GM12878 (cell line): ENCODE measurements around the gene LSMEM2. TPM values are rescaled to one million over a fixed set of nuclear protein-coding genes. Genes with fewer than 3 reads are reported as not detected.

Experiments used
- ATAC-seq: fragments of 200-7000 bp; cut with Tn5 transposase; 3 replicates; pipeline ENCODE4 v1.9.1; 2020; ENCODE audit warnings: mild to moderate bottlenecking, moderate library complexity
- BruUV-seq: library from RNA; stranded (reverse); fragments of 400-500 nt; replicated peaks from 2 replicates; lab custom pipeline; 2021; lab: Mats Ljungman, UMichigan
- CTCF ChIA-PET: fragments of 300-600 bp; sonication (Branson Sonifier 250); formaldehyde crosslinking; extraction: SDS; loops from one replicate; lab custom pipeline; 2021; ENCODE audit warnings: inconsistent platforms; lab: Yijun Ruan, JAX
- POLR2A ChIA-PET: fragments of 350-600 bp; formaldehyde crosslinking; extraction: SDS; loops from one replicate; lab custom pipeline; 2021; ENCODE audit warnings: inconsistent platforms; lab: Charles Lee
- RAD21 ChIA-PET: fragments of 300-600 bp; sonication (Branson Sonifier 250); formaldehyde crosslinking; loops from one replicate; lab custom pipeline; 2023; ENCODE audit warnings: antibody characterized with exemption; ENCODE audit not compliant: unreplicated experiment; lab: Charles Lee
- SMC1A ChIA-PET: fragments of 300-600 bp; sonication (Branson Sonifier 250); formaldehyde crosslinking; loops from one replicate; lab custom pipeline; 2023; ENCODE audit not compliant: unreplicated experiment, uncharacterized antibody; lab: Charles Lee
- DNase-seq: peaks from one replicate; pipeline ENCODE4 v3.0.0-alpha.2; 2011; ENCODE audit warnings: low read depth, low spot score
- FAIRE-seq: peaks from 3 replicates; lab custom pipeline; 2011; peaks lifted over from hg19 to GRCh38; lab: Jason Lieb, UNC
- H2AFZ ChIP-seq: 2 replicates; pipeline ENCODE4 v1.6.0; 2011; ENCODE audit warnings: low read depth, low read length, control low read depth; ENCODE audit not compliant: control insufficient read depth
- H3K27ac ChIP-seq: 2 replicates; pipeline ENCODE4 v1.5.1; 2011; ENCODE audit warnings: control low read depth; ENCODE audit not compliant: control insufficient read depth, insufficient read depth
- H3K27me3 ChIP-seq, 2 experiments: replicated peaks in 1 of 2; 2 replicates each; pipeline versions ENCODE4 v1.6.0 to v1.6.1; 2011; ENCODE audit warnings: low read length in 1 of 2; ENCODE audit not compliant: control insufficient read depth in 2 of 2, insufficient read depth in 2 of 2
- H3K36me3 ChIP-seq, 2 experiments: 2 replicates each; pipeline ENCODE4 v1.5.1; 2011; ENCODE audit warnings: low read length in 1 of 2; ENCODE audit not compliant: control insufficient read depth in 2 of 2, insufficient read depth in 2 of 2
- H3K4me1 ChIP-seq: 2 replicates; pipeline ENCODE4 v1.6.1; 2011; ENCODE audit warnings: mild to moderate bottlenecking, low read length, moderate library complexity, mixed read lengths; ENCODE audit not compliant: control insufficient read depth, insufficient read depth
- H3K4me2 ChIP-seq: 2 replicates; pipeline ENCODE4 v1.6.0; 2011; ENCODE audit warnings: control low read depth; ENCODE audit not compliant: control insufficient read depth, insufficient read depth
- H3K4me3 ChIP-seq: fragments of 200-600 bp; sonication (generic); 2 replicates; pipeline ENCODE4 v1.5.1; 2016
- H3K79me2 ChIP-seq: 2 replicates; pipeline ENCODE4 v1.6.0; 2011; ENCODE audit warnings: low read length; ENCODE audit not compliant: control insufficient read depth, insufficient read depth
- H3K9ac ChIP-seq: 2 replicates; pipeline ENCODE4 v1.8.0; 2011; ENCODE audit warnings: low read length, control low read depth, mixed read lengths; ENCODE audit not compliant: control insufficient read depth, insufficient read depth
- H3K9me3 ChIP-seq: replicated peaks from 3 replicates; pipeline ENCODE4 v1.5.1; 2011; ENCODE audit warnings: mild to moderate bottlenecking, low read length; ENCODE audit not compliant: control insufficient read depth, insufficient read depth
- H4K20me1 ChIP-seq: 2 replicates; pipeline ENCODE4 v1.6.0; 2011; ENCODE audit not compliant: control insufficient read depth, insufficient read depth
- CHD1 ChIP-seq: IDR thresholded peaks from 2 replicates; pipeline ENCODE4 v1.6.1; 2012; ENCODE audit warnings: low read depth, low read length, improper control_type of control experiment
- E4F1 ChIP-seq: fragments of 450-650 bp; IDR thresholded peaks from 2 replicates; pipeline ENCODE4 v1.6.1; 2018; ENCODE audit warnings: borderline replicate concordance, mild to moderate bottlenecking; ENCODE audit not compliant: partially characterized antibody
- EED ChIP-seq: sonication (generic); IDR thresholded peaks from 2 replicates; pipeline ENCODE4 v1.6.1; 2016; ENCODE audit warnings: antibody characterized with exemption, low read depth
- ETV6 ChIP-seq, 2 experiments: fragments of 450-650 bp in 1 of 2; IDR thresholded peaks in 1 of 2; conservative IDR thresholded peaks in 1 of 2; 2 replicates each; pipeline ENCODE4 v1.6.1; 2014; ENCODE audit warnings: antibody characterized with exemption in 1 of 2, borderline replicate concordance in 1 of 2, low read depth in 1 of 2, mild to moderate bottlenecking in 1 of 2, moderate library complexity in 1 of 2
- EZH2 ChIP-seq: IDR thresholded peaks from 2 replicates; pipeline ENCODE4 v1.6.1; 2012; ENCODE audit warnings: low read depth, mild to moderate bottlenecking, control low read depth, inconsistent platforms, low read length, borderline replicate concordance; ENCODE audit not compliant: control insufficient read depth
- HDAC2 ChIP-seq: fragments of 200-600 bp; sonication (generic); IDR thresholded peaks from 2 replicates; pipeline ENCODE4 v1.6.1; 2017
- NFYA ChIP-seq: IDR thresholded peaks from 2 replicates; pipeline ENCODE4 v1.6.1; 2011; ENCODE audit warnings: low read depth, mild to moderate bottlenecking, low read length, improper control_type of control experiment, borderline replicate concordance
- NFYB ChIP-seq: IDR thresholded peaks from 2 replicates; pipeline ENCODE4 v1.6.1; 2011; ENCODE audit warnings: low read depth, mild to moderate bottlenecking, low read length, improper control_type of control experiment, moderate library complexity; ENCODE audit not compliant: insufficient read depth
- NRF1 ChIP-seq: conservative IDR thresholded peaks from 2 replicates; pipeline ENCODE4 v1.6.1; 2011; ENCODE audit warnings: mild to moderate bottlenecking, low read depth, low read length, improper control_type of control experiment
- SIX5 ChIP-seq: IDR thresholded peaks from 2 replicates; pipeline ENCODE4 v1.6.1; 2011; ENCODE audit warnings: mild to moderate bottlenecking, low read depth, low read length, moderate library complexity; ENCODE audit not compliant: severe bottlenecking
- SUPT20H ChIP-seq: IDR thresholded peaks from 2 replicates; pipeline ENCODE4 v1.6.1; 2011; ENCODE audit warnings: low read depth, mild to moderate bottlenecking, low read length, moderate library complexity, borderline replicate concordance; ENCODE audit not compliant: control insufficient read depth
- USF2 ChIP-seq: IDR thresholded peaks from 2 replicates; pipeline ENCODE4 v1.6.1; 2011; ENCODE audit warnings: low read depth, low read length, improper control_type of control experiment, borderline replicate concordance
- WGBS: methylation state at CpG from one replicate; pipeline ENCODE4 v1.1.6; 2016; ENCODE audit warnings: low lambda C conversion rate; ENCODE audit not compliant: insufficient replicate concordance, insufficient coverage; ENCODE audit errors: missing lambda C conversion rate; 5-methylcytosine and 5-hydroxymethylcytosine counted together
- in situ Hi-C: fragments of 300-500 bp; cut with MboI; formaldehyde crosslinking; loops from 9 replicates; pipeline ENCODE4 v1.14.3; 2018; ENCODE audit warnings: mixed read lengths
- intact Hi-C: fragments of 100-400 bp; cut with micrococcal nuclease; formaldehyde crosslinking; loops from one replicate; pipeline ENCODE4 v1.14.2; 2022; ENCODE audit not compliant: unreplicated experiment
- polyA plus RNA-seq, 11 experiments: library from polyadenylated mRNA; depleted of rRNA in 4 of 11; unstranded in 6 of 11; stranded (reverse) in 5 of 11; fragments of >200 nt; fragmentation: Nextera tagmentation in 4 of 11; fragmentation: Illumina TruSeq in 1 of 11; extraction: Ambion mirVana in 4 of 11; extraction: Trizol in 1 of 11; gene quantifications; 1 replicate in 1 of 11; 2 replicates in 10 of 11; pipeline versions ENCODE4 v1.2.1 to v1.2.3, GENCODE V29; 2011 to 2016; ENCODE audit warnings: inconsistent platforms in 2 of 11, missing spikeins in 2 of 11, low read depth in 1 of 11
- total RNA-seq, 4 experiments: library from RNA; depleted of rRNA in 3 of 4; stranded (reverse); fragments of >200 nt in 3 of 4; fragmentation: Illumina TruSeq in 1 of 4; extraction: Trizol in 1 of 4; gene quantifications; 2 replicates each; pipeline versions ENCODE4 v1.2.1 to v1.2.3, GENCODE V29; 2013 to 2021
- TF ChIP-seq, protein P1 (sequence below): IDR thresholded peaks from 2 replicates; pipeline ENCODE4 v1.6.1; 2012; ENCODE audit warnings: mild to moderate bottlenecking, low read depth, low read length
- TF ChIP-seq, protein P2 (sequence below): fragments of 450-650 bp; IDR thresholded peaks from 2 replicates; pipeline ENCODE4 v1.6.1; 2014; ENCODE audit warnings: mild to moderate bottlenecking

The LSMEM2 gene
- total and polyA plus RNA-seq, 10 of the 15 experiments (the other 5 are each of a cell fraction or from before 2014, with no cell fraction given) = 0.17 TPM; not detected in 9

GRCh38 chr3:50303013-50303815 is 24.3 kb downstream of the LSMEM2 start, which contains the start of gene HYAL1:
Gene HYAL1 (minus strand): TSS chr3:50303574. CDS start chr3:50302956, 618 bp downstream.
- Histone ChIP-seq H4K20me1 (no peaks in the 10 kb centered on the region), H3K27me3 (no peaks in the 10 kb centered on the region), H3K9ac (no peak within 1 kb of the TSS), H3K9me3 (no peaks in the 10 kb centered on the region), H3K4me2 (no peak within 1 kb of the TSS), H3K79me2 (peaks cover 2% of the 10 kb centered on the region; the same call in 1 of the 2 replicates), H3K4me1 (peaks cover 1% of the 10 kb centered on the region), H3K36me3 (no peaks in the 10 kb centered on the region), H3K4me3 (no peak within 1 kb of the TSS), H2AFZ (no peak within 1 kb of the TSS), H3K27ac (no peak within 1 kb of the TSS)
- no peak for FAIRE-seq
- in situ Hi-C loops (no loop called here), intact Hi-C loops (no loop called here)
- no peak for ATAC-seq
- CTCF ChIA-PET = interaction anchor here (3.5 kb wide), 1 partner anchor 21 kb away, joined by 13 read pairs; no protein-coding TSS in a partner anchor
- SMC1A ChIA-PET = no interaction called here
- POLR2A ChIA-PET = no interaction called here
- no peak for DNase-seq
- WGBS = 77% methylated on average over 14 of the region's 14 CpGs
- BruUV-seq = no TSS peak
- RAD21 ChIA-PET = no interaction called here
- TF ChIP-seq, protein P1, sequence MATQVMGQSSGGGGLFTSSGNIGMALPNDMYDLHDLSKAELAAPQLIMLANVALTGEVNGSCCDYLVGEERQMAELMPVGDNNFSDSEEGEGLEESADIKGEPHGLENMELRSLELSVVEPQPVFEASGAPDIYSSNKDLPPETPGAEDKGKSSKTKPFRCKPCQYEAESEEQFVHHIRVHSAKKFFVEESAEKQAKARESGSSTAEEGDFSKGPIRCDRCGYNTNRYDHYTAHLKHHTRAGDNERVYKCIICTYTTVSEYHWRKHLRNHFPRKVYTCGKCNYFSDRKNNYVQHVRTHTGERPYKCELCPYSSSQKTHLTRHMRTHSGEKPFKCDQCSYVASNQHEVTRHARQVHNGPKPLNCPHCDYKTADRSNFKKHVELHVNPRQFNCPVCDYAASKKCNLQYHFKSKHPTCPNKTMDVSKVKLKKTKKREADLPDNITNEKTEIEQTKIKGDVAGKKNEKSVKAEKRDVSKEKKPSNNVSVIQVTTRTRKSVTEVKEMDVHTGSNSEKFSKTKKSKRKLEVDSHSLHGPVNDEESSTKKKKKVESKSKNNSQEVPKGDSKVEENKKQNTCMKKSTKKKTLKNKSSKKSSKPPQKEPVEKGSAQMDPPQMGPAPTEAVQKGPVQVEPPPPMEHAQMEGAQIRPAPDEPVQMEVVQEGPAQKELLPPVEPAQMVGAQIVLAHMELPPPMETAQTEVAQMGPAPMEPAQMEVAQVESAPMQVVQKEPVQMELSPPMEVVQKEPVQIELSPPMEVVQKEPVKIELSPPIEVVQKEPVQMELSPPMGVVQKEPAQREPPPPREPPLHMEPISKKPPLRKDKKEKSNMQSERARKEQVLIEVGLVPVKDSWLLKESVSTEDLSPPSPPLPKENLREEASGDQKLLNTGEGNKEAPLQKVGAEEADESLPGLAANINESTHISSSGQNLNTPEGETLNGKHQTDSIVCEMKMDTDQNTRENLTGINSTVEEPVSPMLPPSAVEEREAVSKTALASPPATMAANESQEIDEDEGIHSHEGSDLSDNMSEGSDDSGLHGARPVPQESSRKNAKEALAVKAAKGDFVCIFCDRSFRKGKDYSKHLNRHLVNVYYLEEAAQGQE = no peak
- TF ChIP-seq, protein P2, sequence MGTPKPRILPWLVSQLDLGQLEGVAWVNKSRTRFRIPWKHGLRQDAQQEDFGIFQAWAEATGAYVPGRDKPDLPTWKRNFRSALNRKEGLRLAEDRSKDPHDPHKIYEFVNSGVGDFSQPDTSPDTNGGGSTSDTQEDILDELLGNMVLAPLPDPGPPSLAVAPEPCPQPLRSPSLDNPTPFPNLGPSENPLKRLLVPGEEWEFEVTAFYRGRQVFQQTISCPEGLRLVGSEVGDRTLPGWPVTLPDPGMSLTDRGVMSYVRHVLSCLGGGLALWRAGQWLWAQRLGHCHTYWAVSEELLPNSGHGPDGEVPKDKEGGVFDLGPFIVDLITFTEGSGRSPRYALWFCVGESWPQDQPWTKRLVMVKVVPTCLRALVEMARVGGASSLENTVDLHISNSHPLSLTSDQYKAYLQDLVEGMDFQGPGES = no peak
- no peak for TF ChIP-seq SUPT20H
- no peak for TF ChIP-seq HDAC2
- no peak for TF ChIP-seq SIX5
- TF ChIP-seq NFYA = no peak
- no peak for TF ChIP-seq NFYB
- TF ChIP-seq CHD1 = no peak
- TF ChIP-seq EZH2 = no peak
- TF ChIP-seq USF2 = no peak
- TF ChIP-seq ETV6 (conservative IDR thresholded peaks at IDR 0.05 in 1 of 2, IDR thresholded peaks at IDR 0.05 in 1 of 2; ENCODE audit: borderline replicate concordance in 1 of 2, low read depth in 1 of 2) = no peak
- no peak for TF ChIP-seq NRF1
- TF ChIP-seq EED = no peak
- no peak for TF ChIP-seq E4F1
